Skeletal muscle cell (primary cell): ENCODE results near the gene HSF2.
A peak's percentile ranks its signal among the peaks of the same experiment; 100 is the strongest.
"Not testable (repeated sequence)": the region's sequence is repeated elsewhere in the genome, so short reads cannot be mapped to it uniquely, and the experiment has no call there.

Experiments
- DNase-seq: peaks from one replicate; pipeline ENCODE4 v3.0.0-alpha.2; 2010; ENCODE audit warnings: low read depth
- H3K4me3 ChIP-seq: 2 replicates; pipeline ENCODE4 v1.5.1; 2011; ENCODE audit warnings: low read depth, mild to moderate bottlenecking, control low read depth, low read length, moderate library complexity

The HSF2 gene

GRCh38 chr6:122438975-122439374 is 39.5 kb downstream of the HSF2 start:
- no peak for DNase-seq
- no peak overlapping the region for H3K4me3 ChIP-seq

DNA sequence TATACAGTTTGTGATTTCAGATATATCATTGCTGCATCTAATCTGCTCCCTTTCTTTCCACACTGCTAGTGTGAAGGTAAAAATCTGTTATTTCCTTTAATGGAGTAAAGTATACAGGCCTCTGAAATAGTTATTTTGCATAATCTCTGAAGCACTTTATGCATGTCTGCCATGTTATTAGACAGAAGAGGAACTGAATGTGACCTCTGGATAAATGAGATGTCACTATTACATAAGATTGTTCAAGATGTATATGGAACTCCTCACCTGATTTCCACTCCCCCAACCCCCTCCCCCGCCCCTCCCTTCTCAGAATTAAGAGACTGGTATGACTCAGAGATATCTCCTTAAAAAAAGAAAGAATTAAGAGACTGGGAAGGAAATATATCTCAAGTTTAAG is 45.8 kb downstream of the HSF2 start:
- no peak overlapping the region for H3K4me3 ChIP-seq
- no peak for DNase-seq

DNA sequence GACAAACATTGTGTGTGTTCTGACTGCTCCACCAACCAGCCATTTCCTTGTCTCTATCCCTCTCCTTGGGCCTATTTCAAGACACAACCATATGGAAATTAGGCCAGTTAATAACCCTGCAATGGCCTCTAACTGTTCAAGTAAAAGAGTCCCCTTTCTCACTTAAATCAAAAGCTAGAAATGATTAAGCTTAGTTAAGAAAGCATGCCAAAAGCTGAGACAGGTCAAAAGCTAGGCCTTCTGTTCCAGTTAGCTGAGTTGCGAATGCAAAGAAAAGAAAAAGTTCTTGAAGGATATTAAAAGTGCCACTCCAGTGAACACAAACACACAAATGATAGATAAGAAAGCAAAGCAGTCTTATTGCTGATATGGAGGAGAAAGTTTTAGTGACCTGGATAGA is 49.6 kb downstream of the HSF2 start:
- DNase-seq, result no peak
- H3K4me3 ChIP-seq, result no peak overlapping the region

GRCh38 chr6:122452509-122452908 is 53.1 kb downstream of the HSF2 start:
- H3K4me3 ChIP-seq, result no peak overlapping the region
- no peak for DNase-seq

- H3K4me3 ChIP-seq, result no peak overlapping the region
- no peak for DNase-seq
These were observed 55.2 kb downstream of the HSF2 start for GRCh38 chr6:122454673-122455072.

- not testable (repeated sequence) for H3K4me3 ChIP-seq, DNase-seq
These were observed 55.7 kb downstream of the HSF2 start for GRCh38 chr6:122455116-122455515.

- H3K4me3 ChIP-seq, result no peak overlapping the region
- no peak for DNase-seq
These were observed 58.6 kb downstream of the HSF2 start for GRCh38 chr6:122458087-122458486.

DNA sequence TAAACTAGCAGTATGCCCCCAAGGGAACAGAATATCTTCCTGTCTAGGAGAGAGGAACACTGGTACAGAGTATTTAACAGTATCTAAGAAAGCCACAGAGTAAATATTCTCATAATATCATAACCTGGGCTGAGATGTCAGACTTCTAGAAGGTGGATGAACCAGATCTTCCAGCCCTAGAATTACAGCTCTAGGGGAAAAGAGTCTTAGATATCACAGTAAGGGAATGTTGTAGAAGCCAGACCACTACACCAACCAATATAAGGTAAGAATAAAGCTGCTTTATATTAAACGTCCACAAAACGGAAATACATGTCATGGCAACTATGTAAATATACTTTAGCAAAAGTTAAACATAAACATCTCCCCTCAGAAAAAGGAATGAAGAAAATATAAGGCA is 59.8 kb downstream of the HSF2 start:
- no peak overlapping the region for H3K4me3 ChIP-seq
- DNase-seq, result no peak

- not testable (repeated sequence) for DNase-seq, H3K4me3 ChIP-seq
These were observed 60.5 kb downstream of the HSF2 start for GRCh38 chr6:122459865-122460416.

GRCh38 chr6:122461885-122462284 is 62.4 kb downstream of the HSF2 start:
- DNase-seq, result no peak
- H3K4me3 ChIP-seq, result no peak overlapping the region

DNA sequence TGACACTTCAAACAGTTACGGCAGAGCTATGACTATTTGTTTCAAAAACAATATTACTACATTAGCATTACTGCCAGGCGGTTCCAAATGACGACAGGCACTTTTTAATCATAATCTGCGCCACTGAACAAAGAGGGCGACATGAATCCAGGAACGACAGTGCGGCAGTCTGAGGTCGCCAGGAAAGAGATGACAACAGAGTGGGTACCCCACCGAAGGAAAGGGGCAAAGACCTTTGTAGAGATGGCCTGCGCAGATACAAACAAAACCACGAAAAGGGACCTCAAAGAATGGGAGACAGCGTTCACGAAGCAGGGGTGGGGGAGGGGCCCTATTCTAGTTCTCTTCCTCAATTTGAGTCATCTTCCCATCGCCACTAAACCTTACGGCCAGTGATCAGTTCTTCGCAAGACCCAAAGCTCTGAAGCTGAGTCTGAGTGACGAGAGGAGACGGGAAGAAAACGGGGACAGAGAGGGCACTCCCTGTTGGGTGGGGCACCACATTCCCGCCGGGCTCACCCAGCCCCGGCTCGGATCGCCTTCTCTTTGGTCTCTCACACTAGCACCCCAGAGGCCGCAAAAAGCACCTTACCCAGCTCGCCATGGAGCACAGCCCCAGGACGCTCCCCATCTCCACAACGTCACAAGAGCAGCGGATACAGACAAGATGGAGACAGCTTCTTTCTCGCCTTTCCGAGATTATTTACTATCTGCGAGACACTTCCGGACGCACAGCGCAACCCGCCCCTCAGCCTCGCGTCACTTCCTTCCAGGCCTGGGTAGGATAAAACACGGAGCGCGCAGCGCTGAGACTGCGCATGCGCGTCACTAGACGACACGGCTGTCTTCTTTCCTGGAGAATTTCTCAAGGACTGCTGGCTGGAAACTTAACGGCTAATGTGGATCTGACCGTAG is 71.9 kb downstream of the HSF2 start, which contains the start of gene SERINC1:
Gene SERINC1 (minus strand): TSS at position 701 of the 915 bp plus-strand sequence. CDS start 70 bp downstream, at position 631.
- H3K4me3 ChIP-seq, result peak within 1 kb of the TSS; percentile 99
- peak; percentile 81 for DNase-seq

DNA sequence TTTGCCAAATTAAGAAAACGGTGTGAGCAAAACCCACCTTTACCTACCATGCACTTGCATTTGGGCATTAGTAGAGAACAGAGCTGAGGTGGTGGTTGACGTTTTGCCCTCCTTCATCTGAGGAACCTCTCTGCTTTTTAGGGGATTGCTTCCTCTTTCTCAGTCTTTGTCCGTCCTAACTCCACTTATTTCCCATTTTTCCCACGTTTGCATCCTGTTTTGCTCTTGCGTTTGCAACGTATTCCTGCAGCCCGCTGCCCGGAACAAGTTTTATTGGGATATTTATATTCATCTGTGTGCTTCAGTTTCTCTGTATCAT is 72.5 kb downstream of the HSF2 start:
- peak overlapping the region; percentile 99 for H3K4me3 ChIP-seq
- DNase-seq, result no peak

DNA sequence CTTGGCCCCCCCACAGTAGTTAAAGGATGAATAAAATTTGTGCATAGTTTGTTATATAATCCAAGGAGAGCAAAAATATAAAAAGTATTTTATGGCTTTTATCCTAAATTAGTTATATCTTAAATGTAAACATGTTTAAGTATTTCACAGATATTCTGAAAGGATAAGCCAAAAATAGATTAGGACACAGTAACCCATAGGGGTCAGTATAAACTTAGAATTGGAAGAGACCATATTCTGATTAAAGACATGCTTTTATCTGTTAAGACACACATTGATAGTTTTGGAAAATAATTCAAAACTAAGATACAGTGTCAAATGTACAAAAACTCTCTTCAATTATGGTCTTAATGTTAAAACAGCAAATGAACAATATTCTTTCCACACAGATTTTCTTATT is 76.7 kb downstream of the HSF2 start:
- DNase-seq, result no peak
- H3K4me3 ChIP-seq, result no peak overlapping the region

DNA sequence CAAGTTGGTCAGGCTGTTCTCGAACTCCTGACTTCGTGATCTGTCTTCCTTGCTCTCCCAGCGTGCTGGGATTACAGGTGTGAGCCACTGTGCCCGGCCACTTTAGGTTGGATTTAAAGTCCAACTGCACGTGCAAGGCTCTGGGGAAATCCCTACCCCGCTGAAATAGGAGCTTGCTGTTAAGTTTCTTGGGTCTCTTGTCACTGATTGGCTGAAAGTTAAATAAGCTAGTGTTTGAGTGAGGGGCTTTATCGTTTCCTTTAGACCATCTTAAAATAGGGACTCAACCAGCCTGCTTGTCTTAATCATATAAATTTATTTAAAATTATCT is 83.3 kb downstream of the HSF2 start:
- DNase-seq, result no peak
- H3K4me3 ChIP-seq, result no peak overlapping the region
